ENCODE data around the gene SPR. TPM values are rescaled to one million over a fixed set of nuclear protein-coding genes. Genes with fewer than 3 reads are reported as not detected.

SPR gene
- total and polyA plus RNA-seq, 2 donors (not counting 3 experiments of a cell fraction or from before 2014, with no cell fraction given): 22.0 to 27.6 TPM

- Histone ChIP-seq H3K9me1 (replicated peaks; ENCODE audit: control insufficient read depth, extremely low read depth, insufficient read depth, low read length) (no peaks in the 10 kb centered on the region), H3K27ac (ENCODE audit: insufficient read depth, low read depth, low read length) (no peak overlapping the region), H3K4me1 (ENCODE audit: control insufficient read depth, extremely low read depth, insufficient read depth, low read length) (peaks cover 14% of the 10 kb centered on the region), H3K9me3 (replicated peaks; ENCODE audit: control insufficient read depth, insufficient read depth, low read length) (no peaks in the 10 kb centered on the region), H4K20me1 (replicated peaks; ENCODE audit: control insufficient read depth, extremely low read depth, insufficient read depth, low read length) (no peaks in the 10 kb centered on the region), H3K79me2 (ENCODE audit: control insufficient read depth, insufficient read depth, low read length) (no peaks in the 10 kb centered on the region), H3K4me2 (ENCODE audit: insufficient read depth, low read length) (no peak overlapping the region), H3K36me3 (ENCODE audit: control insufficient read depth in 2 of 2, extremely low read depth in 1 of 2, insufficient read depth in 2 of 2, low read length in 2 of 2) (peaks cover 0 to 9% of the 10 kb centered on the region in 2 experiments), H3K9ac (replicated peaks; ENCODE audit: extremely low read depth, insufficient read depth, low read length) (no peak overlapping the region), H3K27me3 (ENCODE audit: control insufficient read depth in 2 of 2, insufficient read depth in 2 of 2, low read length in 2 of 2) (peaks cover 2 to 3% of the 10 kb centered on the region in 2 experiments), H3K4me3 (replicated peaks in 1 of 3; ENCODE audit: insufficient read depth in 1 of 3, low read depth in 1 of 3, low read length in 3 of 3) (no peak overlapping the region), H2AFZ (ENCODE audit: low read depth, low read length) (no peak overlapping the region)
- intact Hi-C loops (cut with micrococcal nuclease) (loop anchor here (1.0 kb wide), 1 partner anchor 42 kb away; no protein-coding TSS in a partner anchor), dilution Hi-C loops (cut with MboI; ENCODE audit: extremely low pct_ligation_motif_present, low sequenced_read_pairs) (no loop called here)
- CTCF ChIA-PET: interaction anchor here (0.6 to 10.7 kb wide), 63 partner anchors 9 to 397 kb away, joined by 3 to 261 read pairs (median 6); partner anchors contain the start of genes EMX1, SFXN5 and SMYD5
- peak; percentile 72 for DNase-seq (ENCODE audit: low read depth, low spot score)
- TF ChIP-seq EZH2 (IDR thresholded peaks at IDR 0.05; ENCODE audit: borderline replicate concordance, low read depth, low read length, severe bottlenecking) (peak; percentile 22), GATA2 (IDR thresholded peaks at IDR 0.05; ENCODE audit: insufficient read depth, insufficient read length, low read depth, low read length) (no peak), CTCF (IDR thresholded peaks at IDR 0.05; ENCODE audit: extremely low read depth in 1 of 2, insufficient read depth in 1 of 2, low read depth in 1 of 2, low read length in 2 of 2) (peak; percentile 62 to 88)
- FAIRE-seq: peak; percentile 63
- POLR2A ChIA-PET: interaction anchor here (0.6 to 1.3 kb wide), 2 partner anchors 283 to 284 kb away, joined by 4 to 5 read pairs; no protein-coding TSS in a partner anchor
- BruUV-seq (replicated peaks): no TSS peak
Measured at GRCh38 chr2:72893594-72894319, 6.5 kb downstream of the SPR start.
